ENCODE results near the gene FABP7.

FABP7 gene

GRCh38 chr6:122821095-122821494 lies 41.6 kb downstream of the FABP7 start:
- Histone ChIP-seq H3K79me2 (ENCODE audit: insufficient read depth, low read depth) (no peaks in the 10 kb centered on the region), H3K4me2 (no peak overlapping the region)

GRCh38 chr6:122825163-122825562 lies 45.6 kb downstream of the FABP7 start:
- Histone ChIP-seq H3K4me3 (IDR thresholded peaks at IDR 0.05; ENCODE audit: insufficient read depth, low read depth, low read length) (no peak overlapping the region), H3K27me3 (ENCODE audit: insufficient read depth, low read depth) (no peaks in the 10 kb centered on the region), H3K9ac (no peak overlapping the region), H3K36me3 (ENCODE audit: insufficient read depth) (no peaks in the 10 kb centered on the region), H3K4me2 (no peak overlapping the region), H4K20me1 (ENCODE audit: insufficient read depth) (no peaks in the 10 kb centered on the region), H3K4me1 (ENCODE audit: low read depth, poor library complexity, severe bottlenecking) (no peaks in the 10 kb centered on the region), H3K27ac (no peak overlapping the region), H2AFZ (ENCODE audit: low read depth) (no peak overlapping the region), H3K79me2 (ENCODE audit: insufficient read depth, low read depth) (no peaks in the 10 kb centered on the region)
- no peak for TF ChIP-seq CTCF (conservative IDR thresholded peaks at IDR 0.05; ENCODE audit: low read depth, low read length)

More at GRCh38 chr6:122821095-122821494, 41.6 kb downstream of the FABP7 start:
- Histone ChIP-seq H3K4me1 (ENCODE audit: low read depth, poor library complexity, severe bottlenecking) (no peaks in the 10 kb centered on the region), H3K27me3 (ENCODE audit: insufficient read depth, low read depth) (no peaks in the 10 kb centered on the region), H4K20me1 (ENCODE audit: insufficient read depth) (no peaks in the 10 kb centered on the region), H3K36me3 (ENCODE audit: insufficient read depth) (no peaks in the 10 kb centered on the region), H3K4me3 (IDR thresholded peaks at IDR 0.05; ENCODE audit: insufficient read depth, low read depth, low read length) (no peak overlapping the region), H3K9ac (no peak overlapping the region), H2AFZ (ENCODE audit: low read depth) (no peak overlapping the region), H3K27ac (no peak overlapping the region)
- TF ChIP-seq CTCF (conservative IDR thresholded peaks at IDR 0.05; ENCODE audit: low read depth, low read length) = no peak

GRCh38 chr6:122829456-122829855 lies 49.9 kb downstream of the FABP7 start:
- Histone ChIP-seq H3K4me1 (ENCODE audit: low read depth, poor library complexity, severe bottlenecking) (no peaks in the 10 kb centered on the region), H3K9ac (no peak overlapping the region), H3K36me3 (ENCODE audit: insufficient read depth) (no peaks in the 10 kb centered on the region), H3K27ac (no peak overlapping the region), H3K79me2 (ENCODE audit: insufficient read depth, low read depth) (no peaks in the 10 kb centered on the region), H3K27me3 (ENCODE audit: insufficient read depth, low read depth) (no peaks in the 10 kb centered on the region), H4K20me1 (ENCODE audit: insufficient read depth) (no peaks in the 10 kb centered on the region), H2AFZ (ENCODE audit: low read depth) (no peak overlapping the region), H3K4me2 (no peak overlapping the region), H3K4me3 (IDR thresholded peaks at IDR 0.05; ENCODE audit: insufficient read depth, low read depth, low read length) (no peak overlapping the region)
- TF ChIP-seq CTCF (conservative IDR thresholded peaks at IDR 0.05; ENCODE audit: low read depth, low read length) = no peak

GRCh38 chr6:122831511-122831910 lies 52.0 kb downstream of the FABP7 start:
- H3K4me1 ChIP-seq (ENCODE audit: low read depth, poor library complexity, severe bottlenecking) = no peaks in the 10 kb centered on the region
- H3K4me2 ChIP-seq = no peak overlapping the region
- no peak for TF ChIP-seq CTCF (conservative IDR thresholded peaks at IDR 0.05; ENCODE audit: low read depth, low read length)
- no peak overlapping the region for H2AFZ ChIP-seq (ENCODE audit: low read depth)
- no peak overlapping the region for H3K27ac ChIP-seq
- no peaks in the 10 kb centered on the region for H4K20me1 ChIP-seq (ENCODE audit: insufficient read depth)
- H3K9ac ChIP-seq = no peak overlapping the region
- no peak overlapping the region for H3K4me3 ChIP-seq (IDR thresholded peaks at IDR 0.05; ENCODE audit: insufficient read depth, low read depth, low read length)
- H3K27me3 ChIP-seq (ENCODE audit: insufficient read depth, low read depth) = no peaks in the 10 kb centered on the region
- no peaks in the 10 kb centered on the region for H3K36me3 ChIP-seq (ENCODE audit: insufficient read depth)
- no peaks in the 10 kb centered on the region for H3K79me2 ChIP-seq (ENCODE audit: insufficient read depth, low read depth)

All from KMS-11 (cell line).